Hepatocyte (in vitro differentiated cells): ENCODE data around the gene CCNB1IP1. TPM values are rescaled to one million over a fixed set of nuclear protein-coding genes. Genes with fewer than 3 reads are reported as not detected.

ENCODE experiments used
- DNase-seq: peaks from one replicate; pipeline ENCODE4 v3.0.0-alpha.2; 2016; ENCODE audit warnings: low spot score
- H2AFZ ChIP-seq: fragments of 200-600 bp; sonication (generic); 2 replicates; pipeline ENCODE4 v1.6.0; 2016; ENCODE audit warnings: antibody characterized with exemption, mild to moderate bottlenecking
- H3K27ac ChIP-seq: fragments of 200-600 bp; sonication (generic); 2 replicates; pipeline ENCODE4 v1.5.1; 2016; ENCODE audit warnings: mild to moderate bottlenecking
- H3K27me3 ChIP-seq: fragments of 200-600 bp; sonication (generic); 2 replicates; pipeline ENCODE4 v1.6.1; 2016
- H3K36me3 ChIP-seq: fragments of 200-600 bp; sonication (generic); replicated peaks from 2 replicates; pipeline ENCODE4 v1.5.1; 2016; ENCODE audit warnings: low read depth; ENCODE audit not compliant: insufficient read depth
- H3K4me1 ChIP-seq: fragments of 200-600 bp; sonication (generic); 2 replicates; pipeline ENCODE4 v1.5.1; 2016; ENCODE audit warnings: mild to moderate bottlenecking, moderate library complexity; ENCODE audit not compliant: insufficient read depth
- H3K4me2 ChIP-seq: fragments of 200-600 bp; sonication (generic); 2 replicates; pipeline ENCODE4 v1.6.0; 2016
- H3K4me3 ChIP-seq: fragments of 200-600 bp; sonication (generic); 2 replicates; pipeline ENCODE4 v1.5.1; 2016; ENCODE audit warnings: mild to moderate bottlenecking
- H3K79me2 ChIP-seq: fragments of 200-600 bp; sonication (generic); 2 replicates; pipeline ENCODE4 v1.6.0; 2017; ENCODE audit warnings: mild to moderate bottlenecking
- H3K9me2 ChIP-seq: fragments of 200-600 bp; sonication (generic); replicated peaks from 2 replicates; pipeline ENCODE4 v1.6.0; 2017; ENCODE audit warnings: mild to moderate bottlenecking; ENCODE audit not compliant: insufficient read depth
- H3K9me3 ChIP-seq: fragments of 200-600 bp; sonication (generic); 2 replicates; pipeline ENCODE4 v1.5.1; 2016; ENCODE audit warnings: low read depth, mild to moderate bottlenecking
- H4K20me1 ChIP-seq: fragments of 200-600 bp; sonication (generic); 2 replicates; pipeline ENCODE4 v1.6.0; 2016; ENCODE audit warnings: mild to moderate bottlenecking; ENCODE audit not compliant: insufficient read depth, poor library complexity, severe bottlenecking
- EZH2 ChIP-seq: fragments of 200-600 bp; sonication (generic); IDR thresholded peaks from 2 replicates; pipeline ENCODE4 v1.6.1; 2016; ENCODE audit warnings: antibody characterized with exemption, mild to moderate bottlenecking, borderline replicate concordance
- EZH2phosphoT487 ChIP-seq: fragments of 200-600 bp; sonication (generic); IDR thresholded peaks from one replicate; pipeline ENCODE4 v1.6.1; 2018; ENCODE audit warnings: antibody characterized with exemption, mild to moderate bottlenecking, low read depth, moderate library complexity; ENCODE audit not compliant: unreplicated experiment, severe bottlenecking
- WGBS: methylation state at CpG from one replicate; pipeline ENCODE4 v1.1.6; 2016; ENCODE audit warnings: low lambda C conversion rate; ENCODE audit errors: missing lambda C conversion rate; 5-methylcytosine and 5-hydroxymethylcytosine counted together
- polyA plus RNA-seq: library from polyadenylated mRNA; unstranded; fragments of >200 nt; fragmentation: Nextera tagmentation; extraction: Ambion mirVana; gene quantifications from 2 replicates; pipeline ENCODE4 v1.2.1, GENCODE V29; 2016
- total RNA-seq: library from RNA; depleted of rRNA; stranded (reverse); fragments of >200 nt; gene quantifications from 2 replicates; pipeline ENCODE4 v1.2.3, GENCODE V29; 2014
- TF ChIP-seq, protein P1 (sequence below): fragments of 200-600 bp; sonication (generic); IDR thresholded peaks from 2 replicates; pipeline ENCODE4 v1.5.1; 2016; ENCODE audit warnings: antibody characterized with exemption, mild to moderate bottlenecking; ENCODE audit not compliant: poor library complexity

Gene CCNB1IP1
- total and polyA plus RNA-seq, 2 experiments from 2014 or later: 21.3 to 84.8 TPM

DNA sequence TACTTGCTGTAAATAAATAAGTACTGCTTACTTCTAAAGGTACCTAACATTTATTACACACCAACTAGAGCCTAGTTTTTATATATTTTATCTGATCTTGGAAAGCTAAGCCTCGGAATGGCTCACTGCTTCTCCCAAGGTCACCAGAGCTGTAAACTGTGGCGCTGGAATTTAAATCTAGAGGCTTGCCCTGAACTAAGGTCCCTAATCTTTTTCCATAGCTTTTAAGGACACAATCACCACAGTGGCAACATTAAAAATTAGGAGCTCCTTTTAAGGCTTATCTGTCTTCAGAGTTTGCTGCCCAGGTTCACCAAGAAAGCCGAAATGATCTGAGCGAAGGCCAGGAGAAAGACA, 670 bp downstream of the CCNB1IP1 start:
- TF ChIP-seq, protein P1, sequence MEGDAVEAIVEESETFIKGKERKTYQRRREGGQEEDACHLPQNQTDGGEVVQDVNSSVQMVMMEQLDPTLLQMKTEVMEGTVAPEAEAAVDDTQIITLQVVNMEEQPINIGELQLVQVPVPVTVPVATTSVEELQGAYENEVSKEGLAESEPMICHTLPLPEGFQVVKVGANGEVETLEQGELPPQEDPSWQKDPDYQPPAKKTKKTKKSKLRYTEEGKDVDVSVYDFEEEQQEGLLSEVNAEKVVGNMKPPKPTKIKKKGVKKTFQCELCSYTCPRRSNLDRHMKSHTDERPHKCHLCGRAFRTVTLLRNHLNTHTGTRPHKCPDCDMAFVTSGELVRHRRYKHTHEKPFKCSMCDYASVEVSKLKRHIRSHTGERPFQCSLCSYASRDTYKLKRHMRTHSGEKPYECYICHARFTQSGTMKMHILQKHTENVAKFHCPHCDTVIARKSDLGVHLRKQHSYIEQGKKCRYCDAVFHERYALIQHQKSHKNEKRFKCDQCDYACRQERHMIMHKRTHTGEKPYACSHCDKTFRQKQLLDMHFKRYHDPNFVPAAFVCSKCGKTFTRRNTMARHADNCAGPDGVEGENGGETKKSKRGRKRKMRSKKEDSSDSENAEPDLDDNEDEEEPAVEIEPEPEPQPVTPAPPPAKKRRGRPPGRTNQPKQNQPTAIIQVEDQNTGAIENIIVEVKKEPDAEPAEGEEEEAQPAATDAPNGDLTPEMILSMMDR: no peak
- TF ChIP-seq EZH2 (no peak), EZH2phosphoT487 (no peak)
- WGBS: 0% methylated on average over 4 of the region's 4 CpGs
- peak overlapping the region; percentile 67 for H3K4me3 ChIP-seq
- no peaks in the 10 kb centered on the region for H3K36me3 ChIP-seq
- H3K79me2 ChIP-seq: peaks cover 44% of the 10 kb centered on the region
- H3K9me2 ChIP-seq: no peaks in the 10 kb centered on the region
- peaks cover 4% of the 10 kb centered on the region for H3K4me1 ChIP-seq
- peak overlapping the region; percentile 79 for H3K4me2 ChIP-seq
- H3K27ac ChIP-seq: peak overlapping the region; percentile 89
- DNase-seq: peak; percentile 56
- H3K9me3 ChIP-seq: no peaks in the 10 kb centered on the region
- H2AFZ ChIP-seq: peak overlapping the region; percentile 40
- H3K27me3 ChIP-seq: no peaks in the 10 kb centered on the region
- H4K20me1 ChIP-seq: no peaks in the 10 kb centered on the region

DNA sequence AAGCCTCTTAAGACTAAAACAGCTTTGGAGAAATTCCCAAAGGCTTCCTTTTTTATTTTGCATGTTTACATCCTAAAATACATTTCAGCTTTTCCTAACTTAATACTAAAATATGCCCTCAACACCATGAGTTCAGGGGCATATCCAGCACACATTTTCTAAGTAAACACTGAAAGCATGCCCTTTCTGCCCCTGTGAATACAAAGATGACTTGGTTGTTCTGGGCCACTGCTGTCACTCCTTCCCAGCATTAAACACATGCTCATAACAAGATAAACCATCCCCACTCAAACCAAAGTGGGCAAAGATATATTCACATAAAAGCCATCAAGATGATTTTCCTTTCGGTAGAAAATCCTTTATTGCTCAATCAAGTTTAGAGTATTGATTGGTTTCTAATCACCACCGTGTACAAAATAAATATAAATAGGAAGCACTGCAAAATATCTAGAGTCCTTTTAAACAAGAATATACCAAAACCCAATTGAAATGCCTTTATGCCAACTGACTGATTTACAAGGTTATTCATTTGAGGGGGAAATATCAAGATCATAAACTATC, 1.9 kb downstream of the CCNB1IP1 start:
- TF ChIP-seq, protein P1: no peak
- TF ChIP-seq EZH2phosphoT487 (no peak), EZH2 (no peak)
- H3K4me1 ChIP-seq: peaks cover 4% of the 10 kb centered on the region
- H3K27me3 ChIP-seq: no peaks in the 10 kb centered on the region
- no peak overlapping the region for H3K27ac ChIP-seq
- H3K4me3 ChIP-seq: no peak overlapping the region
- no peak overlapping the region for H2AFZ ChIP-seq
- 44% methylated on average over 2 of the region's 2 CpGs for WGBS
- H3K9me3 ChIP-seq: no peaks in the 10 kb centered on the region
- DNase-seq: no peak
- peak overlapping the region; percentile 79 for H3K4me2 ChIP-seq
- H3K79me2 ChIP-seq: peaks cover 53% of the 10 kb centered on the region
- H3K36me3 ChIP-seq: no peaks in the 10 kb centered on the region
- H4K20me1 ChIP-seq: no peaks in the 10 kb centered on the region
- no peaks in the 10 kb centered on the region for H3K9me2 ChIP-seq

DNA sequence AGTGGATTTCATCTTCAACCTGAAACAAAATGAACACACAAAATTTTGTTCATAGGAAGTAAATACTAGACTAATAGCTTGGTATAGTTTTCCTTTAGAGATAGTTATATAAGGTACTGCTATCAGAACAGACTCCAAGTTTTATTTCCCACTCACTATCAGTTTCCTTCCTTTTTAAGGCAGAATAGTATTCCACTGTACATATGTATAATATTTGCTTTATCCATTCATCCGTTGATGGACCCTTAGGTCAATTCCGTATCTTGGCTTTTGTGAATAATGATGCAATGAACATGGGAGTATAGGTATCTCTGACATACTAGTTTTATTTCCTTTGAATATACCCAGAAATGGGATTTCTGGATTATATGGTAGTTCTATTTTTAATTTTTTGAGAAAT, 3.7 kb downstream of the CCNB1IP1 start:
- peaks cover 59% of the 10 kb centered on the region for H3K79me2 ChIP-seq

More for the DNA sequence above, 3.7 kb downstream of the CCNB1IP1 start:
- no peaks in the 10 kb centered on the region for H3K27me3 ChIP-seq
- no peaks in the 10 kb centered on the region for H3K36me3 ChIP-seq
- no peak for DNase-seq
- 91% methylated on average over 2 of the region's 2 CpGs for WGBS
- H2AFZ ChIP-seq: no peak overlapping the region
- no peaks in the 10 kb centered on the region for H3K9me3 ChIP-seq
- peaks cover 4% of the 10 kb centered on the region for H3K4me1 ChIP-seq
- H3K4me3 ChIP-seq: no peak overlapping the region
- H3K4me2 ChIP-seq: no peak overlapping the region
- TF ChIP-seq EZH2: no peak
- TF ChIP-seq, protein P1: no peak
- TF ChIP-seq EZH2phosphoT487: no peak
- no peaks in the 10 kb centered on the region for H3K9me2 ChIP-seq
- H4K20me1 ChIP-seq: no peaks in the 10 kb centered on the region
- H3K27ac ChIP-seq: no peak overlapping the region
